Trophoblast cell (in vitro differentiated cells and primary cell): ENCODE measurements around the gene POFUT1.
"Not testable (repeated sequence)": the region's sequence is repeated elsewhere in the genome, so short reads cannot be mapped to it uniquely, and the experiment has no call there.

ENCODE experiments used
- DNase-seq, 2 donors: peaks; one replicate each; pipeline ENCODE4 v3.0.0-alpha.2; 2016
- H2AFZ ChIP-seq: 2 replicates; pipeline ENCODE4 v1.6.1; 2013; ENCODE audit warnings: low read length, moderate library complexity, mild to moderate bottlenecking; ENCODE audit not compliant: insufficient read depth, poor library complexity
- H2AK5ac ChIP-seq: 2 replicates; pipeline ENCODE4 v1.6.1; 2013; ENCODE audit warnings: mild to moderate bottlenecking, low read length
- H2BK120ac ChIP-seq: 2 replicates; pipeline ENCODE4 v1.6.1; 2013; ENCODE audit warnings: low read length, mild to moderate bottlenecking, moderate library complexity; ENCODE audit not compliant: insufficient read depth, poor library complexity
- H2BK12ac ChIP-seq: 2 replicates; pipeline ENCODE4 v1.6.1; 2013; ENCODE audit warnings: mild to moderate bottlenecking, low read length, moderate library complexity
- H2BK5ac ChIP-seq: 2 replicates; pipeline ENCODE4 v1.6.1; 2013; ENCODE audit warnings: low read length, low read depth, moderate library complexity, mild to moderate bottlenecking; ENCODE audit not compliant: poor library complexity
- H3K14ac ChIP-seq: 2 replicates; pipeline ENCODE4 v1.6.1; 2013; ENCODE audit warnings: mild to moderate bottlenecking, low read length
- H3K18ac ChIP-seq: 2 replicates; pipeline ENCODE4 v1.6.1; 2013; ENCODE audit warnings: mild to moderate bottlenecking, low read length
- H3K23ac ChIP-seq: 2 replicates; pipeline ENCODE4 v1.6.1; 2013; ENCODE audit warnings: low read length
- H3K27ac ChIP-seq: 2 replicates; pipeline ENCODE4 v1.5.1; 2013; ENCODE audit warnings: low read depth, mild to moderate bottlenecking, inconsistent platforms, low read length, moderate library complexity
- H3K27me3 ChIP-seq: 2 replicates; pipeline ENCODE4 v1.6.1; 2013; ENCODE audit warnings: inconsistent platforms, mild to moderate bottlenecking, low read length, moderate library complexity; ENCODE audit not compliant: insufficient read depth
- H3K36me3 ChIP-seq, 2 experiments: 1 replicate in 1 of 2; 2 replicates in 1 of 2; pipeline ENCODE4 v1.6.1; 2013; ENCODE audit warnings: low read length in 2 of 2, mild to moderate bottlenecking in 2 of 2, moderate library complexity in 1 of 2; ENCODE audit not compliant: insufficient read depth in 2 of 2, control insufficient read depth in 1 of 2
- H3K4ac ChIP-seq: 2 replicates; pipeline ENCODE4 v1.6.1; 2013; ENCODE audit warnings: low read depth, mild to moderate bottlenecking, low read length, moderate library complexity
- H3K4me1 ChIP-seq, 2 experiments: 1 replicate in 1 of 2; 2 replicates in 1 of 2; pipeline ENCODE4 v1.6.1; 2013; ENCODE audit warnings: low read length in 2 of 2, mild to moderate bottlenecking in 2 of 2, moderate library complexity in 1 of 2; ENCODE audit not compliant: insufficient read depth in 2 of 2, control insufficient read depth in 1 of 2
- H3K4me2 ChIP-seq: 2 replicates; pipeline ENCODE4 v1.6.1; 2013; ENCODE audit warnings: inconsistent platforms, mild to moderate bottlenecking, low read length, moderate library complexity
- H3K4me3 ChIP-seq: 2 replicates; pipeline ENCODE4 v1.5.1; 2013; ENCODE audit warnings: mild to moderate bottlenecking, low read depth, low read length, inconsistent platforms
- H3K79me1 ChIP-seq: one replicate; pipeline ENCODE4 v1.6.1; 2013; ENCODE audit warnings: low read length
- H3K79me2 ChIP-seq: 2 replicates; pipeline ENCODE4 v1.6.1; 2013; ENCODE audit warnings: low read length, mild to moderate bottlenecking; ENCODE audit not compliant: control insufficient read depth, insufficient read depth, poor library complexity
- H3K9ac ChIP-seq: 2 replicates; pipeline ENCODE4 v1.6.1; 2013; ENCODE audit warnings: mild to moderate bottlenecking, low read length
- H3K9me3 ChIP-seq: 2 replicates; pipeline ENCODE4 v1.6.1; 2013; ENCODE audit warnings: low read depth, mild to moderate bottlenecking, control low read depth, inconsistent platforms, low read length; ENCODE audit not compliant: insufficient read depth
- H4K12ac ChIP-seq: 2 replicates; pipeline ENCODE4 v1.6.1; 2013; ENCODE audit warnings: low read depth, mild to moderate bottlenecking, low read length, moderate library complexity
- H4K8ac ChIP-seq: 2 replicates; pipeline ENCODE4 v1.6.1; 2013; ENCODE audit warnings: low read depth, mild to moderate bottlenecking, low read length, moderate library complexity
- H4K91ac ChIP-seq: one replicate; pipeline ENCODE4 v1.6.1; 2013; ENCODE audit warnings: low read depth, mild to moderate bottlenecking, low read length, moderate library complexity
- WGBS: extraction: QIAGEN DNeasy Blood & Tissue Kit; methylation state at CpG from one replicate; pipeline ENCODE4 v1.1.7; 2013; ENCODE audit warnings: missing lambda C conversion rate; ENCODE audit not compliant: insufficient read length, insufficient coverage; ENCODE audit errors: extremely low coverage; 5-methylcytosine and 5-hydroxymethylcytosine counted together

The POFUT1 gene

DNA sequence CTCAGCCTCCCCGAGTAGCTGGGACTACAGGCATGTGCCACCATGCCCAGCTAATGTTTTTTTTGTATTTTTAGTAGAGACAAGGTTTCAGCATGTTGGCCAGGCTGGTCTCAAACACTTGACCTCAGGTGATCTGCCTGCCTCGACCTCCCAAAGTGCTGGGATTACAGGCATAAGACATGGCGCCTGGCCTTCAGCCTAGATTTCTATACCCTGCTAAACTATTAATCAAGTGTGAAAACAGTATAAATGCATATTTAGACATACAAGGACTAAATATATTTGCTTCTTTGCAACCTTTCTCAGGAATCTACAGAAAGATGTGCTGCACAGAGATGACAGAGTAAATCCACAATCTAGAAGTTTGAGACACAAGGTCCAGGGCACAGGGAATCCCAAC is 67.5 kb downstream of the POFUT1 start:
- H3K9ac ChIP-seq, DNase-seq, H4K91ac ChIP-seq, H3K4me2 ChIP-seq, H2AK5ac ChIP-seq, H2AFZ ChIP-seq, H4K8ac ChIP-seq, H3K27me3 ChIP-seq, H3K4me3 ChIP-seq, H2BK12ac ChIP-seq, H3K79me1 ChIP-seq, H2BK120ac ChIP-seq, H4K12ac ChIP-seq, H3K27ac ChIP-seq, H3K23ac ChIP-seq, H3K79me2 ChIP-seq, H2BK5ac ChIP-seq, H3K9me3 ChIP-seq, H3K14ac ChIP-seq, H3K4ac ChIP-seq, H3K18ac ChIP-seq, H3K36me3 ChIP-seq: not testable (repeated sequence)
- H3K4me1 ChIP-seq, result peaks cover 9 to 11% of the 10 kb centered on the region in 2 experiments
- WGBS, result no CpG with 5 or more reads among the region's 3 CpGs

DNA sequence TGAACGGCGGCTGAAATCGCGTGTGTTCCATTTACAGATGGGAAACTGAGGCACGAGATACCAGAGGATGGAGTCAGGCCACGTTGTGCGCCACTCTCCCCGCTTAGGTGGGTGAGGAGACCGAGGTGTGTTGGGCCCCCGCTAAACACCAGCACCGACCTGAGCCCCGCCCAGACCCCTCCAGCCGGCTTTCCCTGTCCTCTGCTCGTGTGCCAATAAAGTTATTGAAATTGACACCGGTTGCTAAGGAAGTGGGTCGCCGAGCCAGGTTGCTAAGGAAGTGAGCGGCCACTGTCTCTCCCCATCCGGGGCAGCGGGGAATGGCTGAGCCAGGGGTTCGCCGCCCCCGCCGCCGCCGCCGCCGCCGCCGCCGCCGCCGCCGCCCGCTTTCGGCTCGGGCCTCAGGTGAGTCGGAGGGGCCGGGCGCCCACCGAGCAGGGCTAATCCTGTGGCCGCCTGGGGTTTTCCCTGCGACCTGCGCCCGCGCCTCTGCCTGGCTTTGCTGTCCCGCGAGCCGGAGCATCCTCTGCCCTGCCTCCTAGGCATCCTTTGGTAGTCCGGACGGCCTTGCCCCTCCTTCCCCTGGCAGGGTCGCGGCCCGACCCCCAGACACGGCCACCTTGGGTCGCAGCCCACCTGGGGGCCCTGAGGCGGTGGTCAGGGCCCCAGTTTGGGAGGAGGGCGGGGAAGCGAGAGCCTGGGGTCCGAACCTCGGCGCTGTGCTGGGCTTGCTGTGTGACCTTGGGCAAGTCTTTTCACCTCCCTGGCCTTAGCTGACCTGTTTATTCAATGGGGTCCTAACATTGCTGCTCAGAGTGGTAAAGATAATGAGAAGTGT is 69.9 kb downstream of the POFUT1 start, which contains the start of gene KIF3B:
KIF3B (plus strand) TSS at position 291 of the 838 bp plus-strand sequence. CDS start 32,127 bp downstream, outside the sequence.
- DNase-seq, result peak; percentile 79 to 89
- peak within 1 kb of the TSS; percentile 98 for H4K12ac ChIP-seq
- peaks cover 9 to 11% of the 10 kb centered on the region in 2 experiments for H3K4me1 ChIP-seq
- peak within 1 kb of the TSS; percentile 96 for H2AFZ ChIP-seq
- peaks cover 0 to 2% of the 10 kb centered on the region in 2 experiments for H3K36me3 ChIP-seq
- peak within 1 kb of the TSS; percentile 90 for H3K9ac ChIP-seq
- H3K27ac ChIP-seq, result peak within 1 kb of the TSS; percentile 1
- H3K4ac ChIP-seq, result peak within 1 kb of the TSS; percentile 99
- no peaks in the 10 kb centered on the region for H3K27me3 ChIP-seq
- no CpG with 5 or more reads among the region's 62 CpGs for WGBS
- H2BK5ac ChIP-seq, result peak within 1 kb of the TSS; percentile 70
- H3K18ac ChIP-seq, result peak within 1 kb of the TSS; percentile 99
- no peak within 1 kb of the TSS for H3K23ac ChIP-seq
- H3K9me3 ChIP-seq, result no peaks in the 10 kb centered on the region
- H3K4me3 ChIP-seq, result peak within 1 kb of the TSS; percentile 93
- peak within 1 kb of the TSS; percentile 97 for H2AK5ac ChIP-seq
- peak within 1 kb of the TSS; percentile 59 for H2BK120ac ChIP-seq
- peaks cover 6% of the 10 kb centered on the region for H3K79me2 ChIP-seq
- H4K91ac ChIP-seq, result peak within 1 kb of the TSS; percentile 86
- peak within 1 kb of the TSS; percentile 98 for H4K8ac ChIP-seq
- H3K79me1 ChIP-seq, result peaks cover 9% of the 10 kb centered on the region
- peak within 1 kb of the TSS; percentile 51 for H2BK12ac ChIP-seq
- peak within 1 kb of the TSS; percentile 95 for H3K4me2 ChIP-seq
- peak within 1 kb of the TSS; percentile 98 for H3K14ac ChIP-seq

GRCh38 chr20:32278199-32278643 is 70.5 kb downstream of the POFUT1 start:
- Histone ChIP-seq H3K36me3 (peaks cover 0 to 2% of the 10 kb centered on the region in 2 experiments), H3K27ac (no peak overlapping the region)

GRCh38 chr20:32281711-32282110 is 74.0 kb downstream of the POFUT1 start:
- no peak overlapping the region for H2BK5ac ChIP-seq
- no peak overlapping the region for H3K23ac ChIP-seq
- no peak overlapping the region for H2BK12ac ChIP-seq
- no peak for DNase-seq
- no peak overlapping the region for H4K12ac ChIP-seq
- no peak overlapping the region for H3K27ac ChIP-seq
- peaks cover 6% of the 10 kb centered on the region for H3K79me2 ChIP-seq
- H3K36me3 ChIP-seq, result peaks cover 0 to 2% of the 10 kb centered on the region in 2 experiments
- no peak overlapping the region for H2AFZ ChIP-seq
- H3K4me3 ChIP-seq, result no peak overlapping the region
- H3K4me1 ChIP-seq, result peaks cover 9 to 11% of the 10 kb centered on the region in 2 experiments
- H3K79me1 ChIP-seq, result peaks cover 9% of the 10 kb centered on the region
- no peak overlapping the region for H4K8ac ChIP-seq
- H3K4ac ChIP-seq, result no peak overlapping the region
- H3K14ac ChIP-seq, result no peak overlapping the region
- no CpG with 5 or more reads among the region's 4 CpGs for WGBS
- H3K27me3 ChIP-seq, result no peaks in the 10 kb centered on the region
- H4K91ac ChIP-seq, result no peak overlapping the region
- H2AK5ac ChIP-seq, result no peak overlapping the region
- H3K18ac ChIP-seq, result no peak overlapping the region
- H3K4me2 ChIP-seq, result no peak overlapping the region
- H3K9me3 ChIP-seq, result no peaks in the 10 kb centered on the region
- H3K9ac ChIP-seq, result no peak overlapping the region
- no peak overlapping the region for H2BK120ac ChIP-seq

More at GRCh38 chr20:32278199-32278643, 70.5 kb downstream of the POFUT1 start:
- Histone ChIP-seq H3K4me1 (peaks cover 9 to 11% of the 10 kb centered on the region in 2 experiments), H2BK12ac (no peak overlapping the region), H3K9ac (peak overlapping the region; percentile 90), H2BK120ac (no peak overlapping the region), H3K23ac (no peak overlapping the region), H4K12ac (peak overlapping the region; percentile 98), H2AK5ac (no peak overlapping the region), H3K14ac (peak overlapping the region; percentile 98), H4K8ac (peak overlapping the region; percentile 98), H3K27me3 (no peaks in the 10 kb centered on the region), H2AFZ (peak overlapping the region; percentile 96), H3K4ac (peak overlapping the region; percentile 99), H3K18ac (peak overlapping the region; percentile 99), H3K4me2 (peak overlapping the region; percentile 89), H4K91ac (peak overlapping the region; percentile 86), H3K9me3 (no peaks in the 10 kb centered on the region), H3K79me1 (peaks cover 9% of the 10 kb centered on the region), H3K4me3 (no peak overlapping the region), H2BK5ac (no peak overlapping the region), H3K79me2 (peaks cover 6% of the 10 kb centered on the region)
- no CpG with 5 or more reads among the region's 4 CpGs for WGBS
- DNase-seq, result peak in 1 of 2 donors; percentile 31
